ENCODE results near the gene TMC3.

TMC3 gene

DNA sequence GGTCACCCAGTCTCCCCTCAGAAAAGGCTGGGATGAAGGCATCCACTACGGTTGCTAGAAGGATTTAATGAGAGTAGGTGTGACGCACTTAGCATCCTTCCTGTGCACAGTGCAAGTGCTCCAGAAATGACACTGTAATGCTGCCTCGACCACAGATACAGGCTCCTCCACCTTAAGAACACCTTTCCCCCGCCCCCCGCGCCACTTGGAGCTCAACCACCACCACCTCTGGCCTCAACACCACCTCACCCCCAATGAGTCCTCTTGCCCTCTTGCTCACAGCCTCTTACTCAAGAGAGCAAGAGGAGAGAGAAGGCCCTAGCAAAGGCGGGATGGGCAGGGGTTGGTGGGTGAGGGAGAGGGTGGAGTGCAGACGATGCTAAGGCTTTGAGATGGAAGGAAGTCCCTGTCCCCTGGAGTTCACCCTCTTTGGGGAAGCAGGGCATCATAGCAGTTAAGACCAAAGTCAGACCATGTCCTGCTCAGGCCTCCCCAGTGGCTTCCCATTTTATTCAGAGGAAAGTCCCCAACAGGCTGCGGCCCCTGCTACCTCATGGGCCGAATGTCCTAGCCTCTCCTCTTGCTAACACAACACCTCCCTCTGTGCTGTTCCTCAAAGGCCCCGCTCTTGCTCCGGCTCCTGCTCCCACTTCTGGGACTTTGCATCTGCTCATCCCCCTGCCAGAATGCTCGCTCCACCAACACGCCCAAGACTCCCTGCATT is 58.4 kb downstream of the TMC3 start:
- peak overlapping the region; percentile 42 for H3K27ac Mint-ChIP-seq
- no peaks in the 10 kb centered on the region for H3K9me3 Mint-ChIP-seq
- DNase-seq (ENCODE audit: low spot score): no peak
- H3K4me1 Mint-ChIP-seq (ENCODE audit: low read depth): peaks cover 29% of the 10 kb centered on the region
- H3K36me3 Mint-ChIP-seq (ENCODE audit: low read depth): peaks cover 59% of the 10 kb centered on the region
- no peak overlapping the region for H3K4me3 Mint-ChIP-seq
- no peaks in the 10 kb centered on the region for H3K27me3 Mint-ChIP-seq (ENCODE audit: low read depth)

DNA sequence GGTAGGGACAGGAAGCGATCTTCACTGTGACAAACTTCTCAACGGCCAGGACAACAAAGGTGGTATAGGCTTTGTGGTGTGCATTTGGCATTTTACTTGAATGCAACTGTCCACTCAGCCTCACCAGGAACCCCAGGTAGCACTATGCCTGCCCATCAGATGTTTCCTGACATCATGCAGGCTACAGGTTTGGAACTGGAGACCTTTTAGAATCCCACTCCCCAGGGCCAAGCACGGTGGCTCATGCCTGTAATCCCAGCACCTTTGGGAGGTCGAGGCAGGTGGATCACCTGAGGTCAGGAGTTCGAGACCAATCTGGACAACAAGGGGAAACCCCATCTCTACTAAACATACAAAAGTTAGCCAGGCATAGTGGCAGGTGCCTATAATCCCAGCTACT is 59.6 kb downstream of the TMC3 start:
- no peaks in the 10 kb centered on the region for H3K27me3 Mint-ChIP-seq (ENCODE audit: low read depth)
- H3K36me3 Mint-ChIP-seq (ENCODE audit: low read depth): peaks cover 69% of the 10 kb centered on the region
- H3K4me1 Mint-ChIP-seq (ENCODE audit: low read depth): peaks cover 37% of the 10 kb centered on the region
- H3K9me3 Mint-ChIP-seq: no peaks in the 10 kb centered on the region
- no peak for DNase-seq (ENCODE audit: low spot score)
- H3K27ac Mint-ChIP-seq: peak overlapping the region; percentile 70
- no peak overlapping the region for H3K4me3 Mint-ChIP-seq

DNA sequence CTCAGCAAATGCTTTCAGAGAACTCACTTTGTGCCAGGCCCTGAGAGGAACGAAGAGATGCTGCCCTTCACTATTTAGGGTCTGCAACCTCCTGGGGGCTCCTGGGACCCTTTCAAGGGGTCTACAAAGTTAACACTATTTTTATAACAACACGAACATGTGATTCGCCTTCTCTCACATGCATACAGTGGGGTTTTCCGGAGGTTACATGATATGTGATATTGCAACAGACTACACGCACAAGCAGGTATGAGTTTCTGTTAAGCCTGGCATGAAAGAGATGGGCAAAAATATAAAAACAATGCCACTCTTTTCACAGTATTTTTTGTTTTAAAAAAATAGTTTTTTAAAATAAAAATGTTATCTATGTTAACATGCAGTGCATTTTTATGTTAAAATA is 60.3 kb downstream of the TMC3 start:
- no peak for DNase-seq (ENCODE audit: low spot score)
- Mint-ChIP-seq H3K9me3 (no peaks in the 10 kb centered on the region), H3K27me3 (ENCODE audit: low read depth) (no peaks in the 10 kb centered on the region), H3K4me3 (no peak overlapping the region), H3K36me3 (ENCODE audit: low read depth) (peaks cover 72% of the 10 kb centered on the region), H3K27ac (no peak overlapping the region), H3K4me1 (ENCODE audit: low read depth) (peaks cover 41% of the 10 kb centered on the region)

GRCh38 chr15:81312790-81313543 is 61.0 kb downstream of the TMC3 start:
- no peak overlapping the region for H3K27ac Mint-ChIP-seq
- no peaks in the 10 kb centered on the region for H3K9me3 Mint-ChIP-seq
- H3K4me1 Mint-ChIP-seq (ENCODE audit: low read depth): peaks cover 41% of the 10 kb centered on the region
- no peaks in the 10 kb centered on the region for H3K27me3 Mint-ChIP-seq (ENCODE audit: low read depth)
- peaks cover 73% of the 10 kb centered on the region for H3K36me3 Mint-ChIP-seq (ENCODE audit: low read depth)
- H3K4me3 Mint-ChIP-seq: no peak overlapping the region
- DNase-seq (ENCODE audit: low spot score): no peak

DNA sequence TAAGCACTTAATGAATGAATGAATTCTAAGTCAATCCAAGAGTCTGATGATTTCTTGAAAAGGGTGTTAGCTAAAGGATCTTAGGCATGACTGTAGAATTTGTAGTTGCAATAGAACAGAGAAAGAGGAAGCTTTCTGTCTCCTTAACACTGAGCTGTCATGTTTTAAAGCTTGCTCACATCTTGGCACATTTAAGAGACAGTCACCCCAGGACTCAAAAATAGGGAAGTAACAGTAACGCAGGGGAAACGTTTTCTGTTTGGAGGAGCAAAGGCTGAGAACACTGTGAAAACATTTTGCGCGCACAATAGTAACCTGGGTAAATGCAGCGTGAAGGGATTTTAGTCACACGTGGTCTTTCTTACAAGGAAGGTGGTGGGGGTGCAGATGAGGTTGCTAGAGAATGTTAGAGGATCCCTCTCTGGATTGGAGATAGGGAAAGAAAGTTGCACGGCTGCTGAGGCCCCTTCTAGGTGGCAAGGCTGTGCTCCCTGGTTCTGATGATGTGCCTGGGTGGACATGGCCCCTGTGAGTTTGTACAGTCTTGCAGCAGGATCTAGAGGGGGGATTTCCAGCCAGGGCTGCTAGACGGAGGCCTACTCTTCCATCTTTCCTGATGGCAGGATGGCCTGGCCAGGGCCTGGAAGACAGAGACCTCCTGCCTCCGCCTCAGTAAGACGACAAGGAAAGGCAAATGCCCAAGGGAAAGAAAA is 62.1 kb downstream of the TMC3 start:
- Mint-ChIP-seq H3K36me3 (ENCODE audit: low read depth) (peaks cover 77% of the 10 kb centered on the region), H3K27ac (peak overlapping the region; percentile 46), H3K4me1 (ENCODE audit: low read depth) (peaks cover 45% of the 10 kb centered on the region), H3K9me3 (no peaks in the 10 kb centered on the region), H3K27me3 (ENCODE audit: low read depth) (no peaks in the 10 kb centered on the region), H3K4me3 (no peak overlapping the region)
- DNase-seq (ENCODE audit: low spot score): no peak

GRCh38 chr15:81310480-81310879 is 63.5 kb downstream of the TMC3 start:
- Mint-ChIP-seq H3K36me3 (ENCODE audit: low read depth) (peaks cover 85% of the 10 kb centered on the region), H3K4me3 (no peak overlapping the region), H3K27ac (no peak overlapping the region)

GRCh38 chr15:81309647-81310450 is 64.2 kb downstream of the TMC3 start:
- Mint-ChIP-seq H3K27ac (no peak overlapping the region), H3K4me3 (no peak overlapping the region), H3K36me3 (ENCODE audit: low read depth) (peaks cover 88% of the 10 kb centered on the region), H3K4me1 (ENCODE audit: low read depth) (peaks cover 46% of the 10 kb centered on the region), H3K9me3 (no peaks in the 10 kb centered on the region), H3K27me3 (ENCODE audit: low read depth) (no peaks in the 10 kb centered on the region)
- DNase-seq (ENCODE audit: low spot score): no peak

More at GRCh38 chr15:81310480-81310879, 63.5 kb downstream of the TMC3 start:
- H3K9me3 Mint-ChIP-seq: no peaks in the 10 kb centered on the region
- no peak for DNase-seq (ENCODE audit: low spot score)
- peaks cover 49% of the 10 kb centered on the region for H3K4me1 Mint-ChIP-seq (ENCODE audit: low read depth)
- no peaks in the 10 kb centered on the region for H3K27me3 Mint-ChIP-seq (ENCODE audit: low read depth)

DNA sequence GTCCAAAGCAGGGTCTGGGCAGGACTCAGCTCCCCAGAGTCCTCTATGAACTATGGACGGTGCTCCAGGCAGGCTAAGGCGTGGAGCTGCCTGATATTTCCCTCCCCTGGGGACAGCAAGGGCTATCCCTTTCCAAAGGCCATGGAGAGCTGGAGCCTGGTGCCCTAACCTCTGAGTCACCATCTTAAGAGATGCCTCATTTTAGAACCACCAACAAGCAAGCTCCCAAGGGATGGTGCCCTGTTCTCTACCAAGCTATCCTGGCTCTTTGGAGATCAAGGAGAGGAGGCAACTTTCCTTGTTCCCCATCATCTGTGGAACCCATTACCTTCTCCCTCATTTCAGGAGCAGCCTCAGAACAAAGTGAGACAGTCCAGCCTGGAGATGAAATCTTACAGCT is 65.8 kb downstream of the TMC3 start:
- Mint-ChIP-seq H3K4me1 (ENCODE audit: low read depth) (peaks cover 57% of the 10 kb centered on the region), H3K27ac (no peak overlapping the region), H3K27me3 (ENCODE audit: low read depth) (no peaks in the 10 kb centered on the region), H3K36me3 (ENCODE audit: low read depth) (peaks cover 99% of the 10 kb centered on the region), H3K4me3 (no peak overlapping the region), H3K9me3 (no peaks in the 10 kb centered on the region)
- no peak for DNase-seq (ENCODE audit: low spot score)

- Mint-ChIP-seq H3K36me3 (ENCODE audit: low read depth) (peaks cover 99% of the 10 kb centered on the region), H3K9me3 (no peaks in the 10 kb centered on the region), H3K27me3 (ENCODE audit: low read depth) (no peaks in the 10 kb centered on the region), H3K27ac (peak overlapping the region; percentile 84), H3K4me3 (peak overlapping the region; percentile 97), H3K4me1 (ENCODE audit: low read depth) (peaks cover 60% of the 10 kb centered on the region)
- DNase-seq (ENCODE audit: low spot score): no peak
Measured at GRCh38 chr15:81304226-81304625, 69.8 kb downstream of the TMC3 start.

DNA sequence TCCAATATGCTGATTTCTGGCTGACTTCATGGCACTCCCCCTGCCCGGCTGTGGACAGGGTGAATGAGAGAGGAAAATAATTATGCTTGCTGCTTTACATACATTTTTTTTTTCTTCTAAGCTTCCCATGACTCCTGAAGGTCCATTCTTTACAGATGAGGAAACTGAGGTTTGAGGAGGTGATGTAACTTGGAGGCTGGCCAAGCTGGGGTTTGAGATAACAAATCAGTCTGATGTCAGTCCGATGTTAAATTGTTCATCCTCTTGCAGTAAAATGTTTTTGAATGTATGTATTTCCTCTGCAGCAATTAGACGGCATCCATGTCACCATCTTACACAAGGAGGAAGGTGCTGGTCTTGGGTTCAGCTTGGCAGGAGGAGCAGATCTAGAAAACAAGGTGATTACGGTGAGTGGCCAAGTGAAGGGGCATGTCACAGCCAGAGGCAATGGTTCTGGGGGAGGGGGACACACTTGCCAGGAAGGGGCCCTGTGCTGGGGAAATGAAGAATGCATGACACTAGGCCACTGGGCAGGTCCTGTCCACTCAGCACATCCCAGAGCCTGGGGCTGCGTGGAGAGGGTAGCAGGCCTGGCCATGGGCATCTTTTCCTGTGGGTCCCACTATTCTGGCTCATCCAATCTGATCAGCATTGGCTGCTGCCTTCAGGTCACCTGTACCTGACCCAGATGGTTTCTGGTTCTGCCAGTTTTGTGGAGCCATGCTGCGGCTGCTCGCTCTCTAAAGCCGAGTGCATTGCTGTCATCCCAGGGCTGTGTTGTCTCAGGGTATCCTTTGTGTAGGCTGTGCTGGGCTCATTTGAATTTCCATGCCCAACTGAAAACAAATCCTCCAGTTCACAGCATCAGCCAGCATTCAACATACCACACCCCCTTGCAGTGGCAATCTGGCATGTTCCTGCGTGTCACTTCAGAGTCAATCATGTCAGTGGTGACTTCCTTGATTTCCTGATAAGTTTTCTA is 70.5 kb downstream of the TMC3 start:
- Mint-ChIP-seq H3K9me3 (no peaks in the 10 kb centered on the region), H3K27me3 (ENCODE audit: low read depth) (no peaks in the 10 kb centered on the region), H3K36me3 (ENCODE audit: low read depth) (peaks cover 99% of the 10 kb centered on the region), H3K4me1 (ENCODE audit: low read depth) (peaks cover 60% of the 10 kb centered on the region), H3K27ac (peak overlapping the region; percentile 92), H3K4me3 (peak overlapping the region; percentile 97)
- DNase-seq (ENCODE audit: low spot score): no peak

- Mint-ChIP-seq H3K27me3 (ENCODE audit: low read depth) (no peaks in the 10 kb centered on the region), H3K36me3 (ENCODE audit: low read depth) (peaks cover 100% of the 10 kb centered on the region), H3K27ac (peak overlapping the region; percentile 92), H3K4me3 (peak overlapping the region; percentile 97), H3K9me3 (no peaks in the 10 kb centered on the region), H3K4me1 (ENCODE audit: low read depth) (peaks cover 60% of the 10 kb centered on the region)
- no peak for DNase-seq (ENCODE audit: low spot score)
Measured at GRCh38 chr15:81302701-81303109, 71.3 kb downstream of the TMC3 start.

DNA sequence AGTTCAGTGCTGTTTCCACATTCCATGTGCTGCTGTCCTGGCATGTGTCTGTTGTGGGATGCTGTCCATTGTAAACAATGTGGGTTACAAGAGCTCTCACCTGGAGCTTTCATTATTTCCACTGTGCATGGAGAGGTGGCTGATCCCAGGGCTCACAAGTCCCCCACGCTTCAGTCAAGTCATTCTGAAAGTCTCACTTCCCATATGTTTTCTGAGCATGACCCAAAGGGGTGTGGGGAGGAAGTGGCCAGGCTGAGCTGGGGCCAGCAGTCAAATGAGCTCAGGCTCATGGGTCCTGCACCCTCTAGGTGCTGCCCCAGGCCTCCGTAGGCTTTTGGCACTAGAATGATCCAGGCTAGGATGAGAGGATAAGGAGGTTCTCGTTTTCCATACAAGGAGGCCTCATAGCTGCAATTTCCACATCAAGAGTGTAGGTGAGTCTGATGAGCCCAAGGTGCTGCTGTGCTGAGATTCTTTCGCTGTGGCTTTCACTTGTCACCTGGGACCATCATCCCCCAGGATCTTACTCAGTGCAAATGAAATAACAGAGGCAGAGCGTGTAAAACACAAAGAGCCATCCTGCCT is 72.1 kb downstream of the TMC3 start:
- DNase-seq (ENCODE audit: low spot score): peak; percentile 67
- H3K9me3 Mint-ChIP-seq: no peaks in the 10 kb centered on the region

More for the DNA sequence above, 72.1 kb downstream of the TMC3 start:
- peak overlapping the region; percentile 97 for H3K4me3 Mint-ChIP-seq
- peaks cover 100% of the 10 kb centered on the region for H3K36me3 Mint-ChIP-seq (ENCODE audit: low read depth)
- peaks cover 55% of the 10 kb centered on the region for H3K4me1 Mint-ChIP-seq (ENCODE audit: low read depth)
- no peaks in the 10 kb centered on the region for H3K27me3 Mint-ChIP-seq (ENCODE audit: low read depth)
- peak overlapping the region; percentile 92 for H3K27ac Mint-ChIP-seq

Measured in T-helper 2 cell treated with Interferon-gamma antibody and Interleukin-4, amounts not matched to agents 5 μg/mL and 100 μg/mL, for 36 hours (primary cell).